ENCODE results near the gene ADAMTSL3. TPM values are rescaled to one million over a fixed set of nuclear protein-coding genes. Genes with fewer than 3 reads are reported as not detected.

ADAMTSL3 gene
- total and polyA plus RNA-seq, 2 of the 8 experiments (the other 6 are each of a cell fraction or from before 2014, with no cell fraction given), result 0.35 to 1.4 TPM

DNA sequence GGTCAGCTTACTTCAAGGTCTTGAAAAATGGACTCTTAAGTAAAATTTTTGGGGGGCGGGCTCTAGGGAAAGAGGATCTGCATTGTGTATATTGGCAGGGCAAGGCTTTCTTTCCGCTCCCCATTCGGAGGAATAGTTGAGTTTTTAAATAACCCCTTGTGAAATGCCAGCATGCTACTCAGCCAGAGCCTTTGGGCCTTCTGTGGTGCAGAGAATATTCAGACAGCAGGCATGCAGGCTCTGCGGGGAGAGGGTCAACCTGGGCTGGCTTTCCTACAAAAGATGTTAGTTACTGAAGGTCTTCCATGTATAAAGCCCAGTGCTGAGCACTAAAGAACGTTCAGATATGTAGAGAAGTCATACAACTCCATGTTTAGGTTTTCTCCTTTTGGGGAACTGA lies 40.6 kb downstream of the ADAMTSL3 start (continued):
- TF ChIP-seq POLR2A (IDR thresholded peaks at IDR 0.05; ENCODE audit: control extremely low read depth in 1 of 2, low read depth in 2 of 2, low read length in 2 of 2), result no peak
- TF ChIP-seq RFX5 (IDR thresholded peaks at IDR 0.05; ENCODE audit: borderline replicate concordance, low read depth, low read length), result no peak
- no peak for TF ChIP-seq SRF (IDR thresholded peaks at IDR 0.05; ENCODE audit: low read depth, low read length)
- no peak for TF ChIP-seq EZH2 (IDR thresholded peaks at IDR 0.05; ENCODE audit: low read depth, low read length, severe bottlenecking)
- no peak for TF ChIP-seq RAD21 (IDR thresholded peaks at IDR 0.05 in 1 of 2, conservative IDR thresholded peaks at IDR 0.05 in 1 of 2; ENCODE audit: low read depth in 2 of 2, low read length in 2 of 2)
- TF ChIP-seq SIN3A (conservative IDR thresholded peaks at IDR 0.05 in 1 of 2, IDR thresholded peaks at IDR 0.05 in 1 of 2; ENCODE audit: low read depth in 1 of 2, low read length in 2 of 2), result no peak
